Left lung (tissue), 10 donors: Measurements from ENCODE around the gene SLC6A19. TPM values are rescaled to one million over a fixed set of nuclear protein-coding genes. Genes with fewer than 3 reads are reported as not detected.
A peak's percentile ranks its signal among the peaks of the same experiment; 100 is the strongest.

Experiments
- ATAC-seq: fragments of 200-7000 bp; cut with Tn5 transposase; one replicate; pipeline ENCODE4 v1.9.1; 2020; ENCODE audit warnings: moderate library complexity
- DNase-seq, 4 donors: peaks; one replicate each; pipeline ENCODE4 v3.0.0-alpha.2; 2013 to 2020
- H3K27ac ChIP-seq, 2 donors: fragments of 200-600 bp; sonication (generic) in 1 of 2; one replicate each; pipeline versions ENCODE4 v1.5.0 to v1.8.0; 2020 to 2021
- H3K27me3 ChIP-seq, 2 donors: fragments of 200-600 bp; sonication (generic) in 1 of 2; one replicate each; pipeline versions ENCODE4 v1.5.0 to v1.8.0; 2020 to 2021
- H3K36me3 ChIP-seq, 2 donors: fragments of 200-600 bp; sonication (generic) in 1 of 2; one replicate each; pipeline versions ENCODE4 v1.5.0 to v1.8.0; 2020 to 2021
- H3K4me1 ChIP-seq, 2 donors: fragments of 200-600 bp; one replicate each; pipeline ENCODE4 v1.8.0; 2021
- H3K4me3 ChIP-seq, 2 donors: fragments of 200-600 bp; sonication (generic) in 1 of 2; one replicate each; pipeline versions ENCODE4 v1.5.0 to v1.8.0; 2020 to 2021; ENCODE audit warnings: mild to moderate bottlenecking in 1 of 2
- H3K9me3 ChIP-seq, 2 donors: fragments of 200-600 bp; sonication (generic) in 1 of 2; one replicate each; pipeline versions ENCODE4 v1.5.0 to v1.8.0; 2020 to 2021
- CTCF ChIP-seq, 2 donors: fragments of 200-600 bp; sonication (generic) in 1 of 2; IDR thresholded peaks; one replicate each; pipeline versions ENCODE4 v1.5.0 to v1.8.0; 2021; ENCODE audit warnings: antibody characterized with exemption in 2 of 2
- intact Hi-C, 2 donors: fragments of 100-400 bp; cut with DNase I; formaldehyde crosslinking; loops; one replicate each; pipeline versions ENCODE4 v1.11.2 to v1.14.2; 2022
- polyA plus RNA-seq, 6 donors: library from polyadenylated mRNA; unstranded; fragments of 120-200 nt; gene quantifications; one replicate each; pipeline ENCODE4 v1.2.1, GENCODE V29; 2013; ENCODE audit not compliant: insufficient read length in 6 of 6
- total RNA-seq, 2 donors: library from RNA; stranded (reverse); fragmentation: NEBNext Ultra II Directional; extraction: Animal tissue kit (Norgen Biotek cat#: 25700); gene quantifications; one replicate each; pipeline ENCODE4 v1.2.1, GENCODE V29; 2021
- donor health status: DM: no; HTN: yes; CAD: no.
- donor health status: DM: no; HTN: no; CAD: no.

SLC6A19 gene
- total and polyA plus RNA-seq, 8 donors, result 0.04 to 0.54 (median 0.19) TPM; not detected in 2

- TF ChIP-seq CTCF (IDR thresholded peaks at IDR 0.05), result no peak
- DNase-seq (peak in 1 of 4 donors; percentile 72), ATAC-seq (no peak)
- Histone ChIP-seq H3K36me3 (no peaks in the 10 kb centered on the region), H3K27me3 (peaks cover 0 to 57% of the 10 kb centered on the region in 2 donors), H3K4me3 (no peak overlapping the region), H3K9me3 (no peaks in the 10 kb centered on the region), H3K4me1 (no peaks in the 10 kb centered on the region), H3K27ac (no peak overlapping the region)
- intact Hi-C loops, result no loop called here
Measured at GRCh38 chr5:1206521-1207412, 5.4 kb downstream of the SLC6A19 start.

- no peak for DNase-seq
- Histone ChIP-seq H3K4me3 (no peak overlapping the region), H3K4me1 (no peaks in the 10 kb centered on the region), H3K9me3 (no peaks in the 10 kb centered on the region), H3K27me3 (peaks cover 0 to 49% of the 10 kb centered on the region in 2 donors), H3K36me3 (no peaks in the 10 kb centered on the region), H3K27ac (no peak overlapping the region)
- intact Hi-C loops, result no loop called here
- ATAC-seq, result no peak
- TF ChIP-seq CTCF (IDR thresholded peaks at IDR 0.05), result no peak
Measured at GRCh38 chr5:1207555-1207954, 6.2 kb downstream of the SLC6A19 start.

- Histone ChIP-seq H3K27me3 (peaks cover 0 to 46% of the 10 kb centered on the region in 2 donors), H3K4me3 (no peak overlapping the region), H3K27ac (no peak overlapping the region), H3K9me3 (no peaks in the 10 kb centered on the region), H3K36me3 (no peaks in the 10 kb centered on the region), H3K4me1 (no peaks in the 10 kb centered on the region)
- ATAC-seq (no peak), DNase-seq (peak in 1 of 4 donors; percentile 49)
- intact Hi-C loops, result no loop called here
- TF ChIP-seq CTCF (IDR thresholded peaks at IDR 0.05), result no peak
Measured at GRCh38 chr5:1208221-1208742, 6.9 kb downstream of the SLC6A19 start.

- intact Hi-C loops, result no loop called here
- TF ChIP-seq CTCF (IDR thresholded peaks at IDR 0.05), result peak; percentile 9 to 25
- no peak overlapping the region for H3K4me3 ChIP-seq
- no peaks in the 10 kb centered on the region for H3K9me3 ChIP-seq
- H3K27me3 ChIP-seq, result peaks cover 0 to 47% of the 10 kb centered on the region in 2 donors
- peak in 1 of 4 donors; percentile 79 for DNase-seq
- H3K36me3 ChIP-seq, result no peaks in the 10 kb centered on the region
- no peak overlapping the region for H3K27ac ChIP-seq
- peak; percentile 69 for ATAC-seq
- H3K4me1 ChIP-seq, result no peaks in the 10 kb centered on the region
Measured at GRCh38 chr5:1208743-1209488, 7.5 kb downstream of the SLC6A19 start.

- peaks cover 0 to 47% of the 10 kb centered on the region in 2 donors for H3K27me3 ChIP-seq
- H3K36me3 ChIP-seq, result no peaks in the 10 kb centered on the region
- no peak for TF ChIP-seq CTCF (IDR thresholded peaks at IDR 0.05)
- no peak overlapping the region for H3K27ac ChIP-seq
- intact Hi-C loops, result no loop called here
- no peaks in the 10 kb centered on the region for H3K9me3 ChIP-seq
- H3K4me3 ChIP-seq, result no peak overlapping the region
- H3K4me1 ChIP-seq, result no peaks in the 10 kb centered on the region
- ATAC-seq, result no peak
- no peak for DNase-seq
Measured at GRCh38 chr5:1209489-1209852, 8.1 kb downstream of the SLC6A19 start.
